GM19023 (cell line): ENCODE measurements around the gene ADD2.
"Not testable (repeated sequence)": the region's sequence is repeated elsewhere in the genome, so short reads cannot be mapped to it uniquely, and the experiment has no call there.

Experiments
- ATAC-seq: cut with Tn5 transposase; IDR thresholded peaks from one replicate; pipeline ENCODE4 v1.9.1; 2021; ENCODE audit warnings: mild to moderate bottlenecking, moderate library complexity; ENCODE audit not compliant: unreplicated experiment

The ADD2 gene

GRCh38 chr2:70767699-70768589 is at the start of gene ADD2:
ADD2 (minus strand) TSS chr2:70768200; CDS start chr2:70706408, 61,792 bp downstream.
- no peak for ATAC-seq

- ATAC-seq = no peak
These were observed 49.4 kb upstream of the ADD2 start for GRCh38 chr2:70817284-70817954.

- no peak for ATAC-seq
These were observed 48.7 kb upstream of the ADD2 start for GRCh38 chr2:70816726-70817125.

GRCh38 chr2:70808983-70809958 is 41.3 kb upstream of the ADD2 start:
- no peak for ATAC-seq

- ATAC-seq = no peak
These were observed 39.8 kb upstream of the ADD2 start for GRCh38 chr2:70807828-70808118.

GRCh38 chr2:70807102-70807827 is 39.3 kb upstream of the ADD2 start:
- no peak for ATAC-seq

- ATAC-seq = no peak
These were observed 38.6 kb upstream of the ADD2 start for GRCh38 chr2:70806620-70807019.

GRCh38 chr2:70806013-70806412 is 38.0 kb upstream of the ADD2 start:
- ATAC-seq = no peak

GRCh38 chr2:70801607-70802263 is 33.7 kb upstream of the ADD2 start:
- ATAC-seq = no peak

- no peak for ATAC-seq
These were observed 31.7 kb upstream of the ADD2 start for GRCh38 chr2:70799706-70800105.

- not testable (repeated sequence) for ATAC-seq
These were observed 30.0 kb upstream of the ADD2 start for GRCh38 chr2:70797996-70798395.

- ATAC-seq = no peak
These were observed 29.5 kb upstream of the ADD2 start for GRCh38 chr2:70797506-70797905.

GRCh38 chr2:70796262-70796661 is 28.3 kb upstream of the ADD2 start:
- ATAC-seq = no peak

- no peak for ATAC-seq
These were observed 27.4 kb upstream of the ADD2 start for GRCh38 chr2:70795164-70795995.

- ATAC-seq = no peak
These were observed 25.4 kb upstream of the ADD2 start for GRCh38 chr2:70793450-70793849.

- no peak for ATAC-seq
These were observed 22.3 kb upstream of the ADD2 start, which contains the start of gene FIGLA for GRCh38 chr2:70790136-70790828. FIGLA (minus strand) TSS chr2:70790643; CDS start chr2:70790638, 5 bp downstream.

- no peak for ATAC-seq
These were observed 21.5 kb upstream of the ADD2 start for GRCh38 chr2:70789304-70790135.
